HepG2 (cell line): ENCODE measurements around the gene CIT. TPM values are rescaled to one million over a fixed set of nuclear protein-coding genes. Genes with fewer than 3 reads are reported as not detected.

ENCODE experiments used
- ATAC-seq: fragments of 200-7000 bp; cut with Tn5 transposase; 3 replicates; pipeline ENCODE4 v1.9.1; 2020; ENCODE audit warnings: mild to moderate bottlenecking, moderate library complexity
- BruUV-seq: library from RNA; stranded (reverse); fragments of 400-500 nt; replicated peaks from 2 replicates; lab custom pipeline; 2021; lab: Mats Ljungman, UMichigan
- CTCF ChIA-PET: fragments of 300-600 bp; formaldehyde crosslinking; extraction: SDS; loops from one replicate; lab custom pipeline; 2021; ENCODE audit warnings: low total read pairs, inconsistent platforms, low intra/inter-chr PET ratio; lab: Yijun Ruan, JAX
- POLR2A ChIA-PET: fragments of 350-600 bp; sonication (Branson Sonifier 250); formaldehyde crosslinking; loops from one replicate; lab custom pipeline; 2020; ENCODE audit warnings: antibody characterized with exemption, inconsistent platforms; lab: Yijun Ruan, JAX
- DNase-seq: peaks from one replicate; pipeline ENCODE4 v3.0.0-alpha.2; 2015; ENCODE audit warnings: low spot score
- FAIRE-seq: peaks from 3 replicates; lab custom pipeline; 2011; peaks lifted over from hg19 to GRCh38; lab: Jason Lieb, UNC
- H2AFZ ChIP-seq: one replicate; pipeline ENCODE4 v1.6.1; 2011; ENCODE audit warnings: low read length, inconsistent platforms
- H3K27ac ChIP-seq: fragments of 300-600 bp; 3 replicates; pipeline ENCODE4 v1.8.0; 2011; ENCODE audit warnings: mixed run types, mild to moderate bottlenecking, mixed read lengths, low read length, inconsistent platforms; ENCODE audit not compliant: insufficient read depth; ENCODE audit errors: extremely low read length
- H3K27me3 ChIP-seq, 2 experiments: fragments of 200-600 bp in 1 of 2; 2 replicates in 1 of 2; 3 replicates in 1 of 2; pipeline versions ENCODE4 v1.6.0 to v1.8.0; 2011; ENCODE audit warnings: low read length in 2 of 2, mild to moderate bottlenecking in 2 of 2, moderate library complexity in 2 of 2, inconsistent platforms in 1 of 2; ENCODE audit not compliant: insufficient read depth in 2 of 2, control insufficient read depth in 1 of 2
- H3K36me3 ChIP-seq, 2 experiments: fragments of 200-600 bp in 1 of 2; replicated peaks in 1 of 2; 2 replicates in 1 of 2; 3 replicates in 1 of 2; pipeline versions ENCODE4 v1.5.1 to v1.8.0; 2011; ENCODE audit warnings: low read length in 2 of 2, inconsistent platforms in 1 of 2; ENCODE audit not compliant: insufficient read depth in 2 of 2, control insufficient read depth in 1 of 2
- H3K4me1 ChIP-seq: 2 replicates; pipeline ENCODE4 v1.5.1; 2012; ENCODE audit warnings: low read length, inconsistent platforms; ENCODE audit not compliant: insufficient read depth
- H3K4me2 ChIP-seq: 2 replicates; pipeline ENCODE4 v1.6.0; 2011; ENCODE audit warnings: low read depth, low read length, inconsistent platforms
- H3K4me3 ChIP-seq, 3 experiments: fragments of 200-600 bp in 1 of 3; sonication (generic), shearing (Covaris generic) in 1 of 3; replicated peaks in 1 of 3; 2 replicates each; pipeline ENCODE4 v1.5.1; 2011 to 2016; ENCODE audit warnings: low read length in 3 of 3, inconsistent platforms in 2 of 3, low read depth in 2 of 3, mild to moderate bottlenecking in 2 of 3, control low read depth in 1 of 3, mixed read lengths in 1 of 3; ENCODE audit not compliant: insufficient read depth in 1 of 3
- H3K79me2 ChIP-seq: one replicate; pipeline ENCODE4 v1.6.1; 2011; ENCODE audit warnings: low read length, inconsistent platforms; ENCODE audit not compliant: insufficient read depth
- H3K9ac ChIP-seq: 2 replicates; pipeline ENCODE4 v1.6.0; 2011; ENCODE audit warnings: mild to moderate bottlenecking, low read depth, low read length, inconsistent platforms; ENCODE audit not compliant: insufficient read depth
- H3K9me3 ChIP-seq: 2 replicates; pipeline ENCODE4 v1.5.1; 2012; ENCODE audit warnings: mild to moderate bottlenecking, low read length
- H4K20me1 ChIP-seq: 2 replicates; pipeline ENCODE4 v1.6.0; 2011; ENCODE audit warnings: inconsistent platforms, mild to moderate bottlenecking, low read length, moderate library complexity; ENCODE audit not compliant: insufficient read depth
- IRX3 ChIP-seq: sonication (generic); formaldehyde crosslinking; IDR thresholded peaks from 2 replicates; pipeline ENCODE4 v1.8.1; 2023; ENCODE audit warnings: mild to moderate bottlenecking, low read depth, missing genetic modification reagents, borderline replicate concordance
- JUN ChIP-seq: sonication (generic); formaldehyde crosslinking; IDR thresholded peaks from 2 replicates; pipeline ENCODE4 v1.4.0; 2020; ENCODE audit warnings: mild to moderate bottlenecking, missing genetic modification reagents
- MBNL3 ChIP-seq: fragments of 250-450 bp; sonication (Bioruptor Pico); conservative IDR thresholded peaks from 2 replicates; pipeline ENCODE4 v1.8.0; 2022; ENCODE audit warnings: mild to moderate bottlenecking, inconsistent platforms
- PAF1 ChIP-seq: IDR thresholded peaks from 2 replicates; pipeline ENCODE4 v1.6.1; 2016; ENCODE audit warnings: missing genetic modification reagents, missing compliant biosample characterization
- RELA ChIP-seq: sonication (generic); formaldehyde crosslinking; IDR thresholded peaks from 2 replicates; pipeline ENCODE4 v1.4.0; 2020; ENCODE audit warnings: missing genetic modification reagents
- TOPORS ChIP-seq: sonication (generic); formaldehyde crosslinking; IDR thresholded peaks from 2 replicates; pipeline ENCODE4 v1.8.0; 2023; ENCODE audit warnings: mild to moderate bottlenecking, missing genetic modification reagents
- XRCC5 ChIP-seq: fragments of 200-400 bp; formaldehyde crosslinking; optimal IDR thresholded peaks from 2 replicates; pipeline ENCODE3; 2017; ENCODE audit warnings: mild to moderate bottlenecking, low read length
- ZNF138 ChIP-seq: sonication (generic); formaldehyde crosslinking; IDR thresholded peaks from 2 replicates; pipeline ENCODE4 v1.5.0; 2020; ENCODE audit warnings: mild to moderate bottlenecking, low read depth, missing genetic modification reagents
- WGBS: methylation state at CpG from one replicate; pipeline ENCODE4 v1.1.6; 2017; ENCODE audit warnings: low lambda C conversion rate; 5-methylcytosine and 5-hydroxymethylcytosine counted together
- in situ Hi-C: cut with HindIII; loops from 2 replicates; pipeline ENCODE4 v1.10.0; 2017; ENCODE audit warnings: low pct_unique_long_range_greater_than_20kb; ENCODE audit not compliant: extremely low pct_ligation_motif_present
- intact Hi-C: fragments of 100-400 bp; cut with micrococcal nuclease; formaldehyde crosslinking; loops from one replicate; pipeline ENCODE4 v1.10.0; 2022; ENCODE audit not compliant: unreplicated experiment
- polyA plus RNA-seq, 8 experiments: library from polyadenylated mRNA; depleted of rRNA in 3 of 8; stranded (reverse) in 7 of 8; unstranded in 1 of 8; fragments of >200 nt; fragmentation: Illumina TruSeq in 4 of 8; extraction: Trizol in 4 of 8; gene quantifications; 2 replicates each; pipeline versions ENCODE4 v1.2.1 to v1.2.3, GENCODE V29; 2011 to 2016; ENCODE audit warnings: low read depth in 4 of 8, missing spikeins in 1 of 8, mixed read lengths in 1 of 8; ENCODE audit not compliant: insufficient read depth in 1 of 8
- total RNA-seq, 5 experiments: library from RNA; depleted of rRNA; stranded (reverse); fragments of >200 nt; fragmentation: Illumina TruSeq; extraction: Trizol; gene quantifications; 2 replicates each; pipeline ENCODE4 v1.2.3, GENCODE V29; 2016; ENCODE audit warnings: low read depth in 1 of 5
- TF ChIP-seq, protein P1 (sequence below): sonication (generic); formaldehyde crosslinking; IDR thresholded peaks from 2 replicates; pipeline ENCODE4 v1.9.0; 2022; ENCODE audit warnings: missing genetic modification reagents, mild to moderate bottlenecking, borderline replicate concordance
- TF ChIP-seq, protein P2 (sequence below): sonication (generic); formaldehyde crosslinking; IDR thresholded peaks from 2 replicates; pipeline ENCODE4; 2020; ENCODE audit warnings: missing genetic modification reagents, mild to moderate bottlenecking, borderline replicate concordance

CIT gene
- total and polyA plus RNA-seq, 2 of the 13 experiments (the other 11 are each of a cell fraction or from before 2014, with no cell fraction given): 7.7 to 11.7 TPM

GRCh38 chr12:119665164-119665929, 211.8 kb downstream of the CIT start:
- no peaks in the 10 kb centered on the region; a peak in 1 of 5 replicates for H3K27me3 ChIP-seq
- no peak for FAIRE-seq
- intact Hi-C loops: no loop called here

DNA sequence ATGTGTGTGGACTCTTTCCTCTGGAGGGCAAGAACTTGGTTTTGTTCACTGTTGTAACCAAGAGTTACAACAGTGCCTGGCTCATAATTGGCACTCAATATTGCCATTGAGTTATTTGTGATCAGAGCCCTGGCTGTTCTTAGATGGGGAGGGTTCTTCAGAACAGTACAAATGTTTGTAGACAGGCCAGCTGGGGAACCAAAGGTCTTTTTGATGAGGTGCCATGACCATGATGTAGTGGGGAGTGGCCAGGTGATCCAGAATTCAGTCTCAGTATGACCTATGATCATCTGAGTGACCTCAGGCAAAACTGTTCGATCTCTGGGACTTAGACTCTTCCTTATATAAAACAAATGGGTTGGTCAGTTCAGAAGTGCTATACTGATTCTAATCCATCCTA, 212.5 kb downstream of the CIT start:
- FAIRE-seq (no peak), ATAC-seq (no peak), DNase-seq (no peak)
- CTCF ChIA-PET: no interaction called here
- Histone ChIP-seq H4K20me1 (peaks cover 3% of the 10 kb centered on the region; the same call in 1 of the 2 replicates), H3K9me3 (no peaks in the 10 kb centered on the region), H2AFZ (no peak overlapping the region), H3K27me3 (no peaks in the 10 kb centered on the region; a peak in 1 of 5 replicates), H3K4me1 (peaks cover 28% of the 10 kb centered on the region), H3K79me2 (peaks cover 8% of the 10 kb centered on the region), H3K4me3 (no peak overlapping the region), H3K27ac (no peak overlapping the region), H3K9ac (no peak overlapping the region), H3K36me3 (no peaks in the 10 kb centered on the region)
- POLR2A ChIA-PET: no interaction called here
- in situ Hi-C loops (no loop called here), intact Hi-C loops (no loop called here)
- no TSS peak for BruUV-seq
- WGBS: 0% methylated on average over 1 of the region's 1 CpG
- TF ChIP-seq, protein P1, sequence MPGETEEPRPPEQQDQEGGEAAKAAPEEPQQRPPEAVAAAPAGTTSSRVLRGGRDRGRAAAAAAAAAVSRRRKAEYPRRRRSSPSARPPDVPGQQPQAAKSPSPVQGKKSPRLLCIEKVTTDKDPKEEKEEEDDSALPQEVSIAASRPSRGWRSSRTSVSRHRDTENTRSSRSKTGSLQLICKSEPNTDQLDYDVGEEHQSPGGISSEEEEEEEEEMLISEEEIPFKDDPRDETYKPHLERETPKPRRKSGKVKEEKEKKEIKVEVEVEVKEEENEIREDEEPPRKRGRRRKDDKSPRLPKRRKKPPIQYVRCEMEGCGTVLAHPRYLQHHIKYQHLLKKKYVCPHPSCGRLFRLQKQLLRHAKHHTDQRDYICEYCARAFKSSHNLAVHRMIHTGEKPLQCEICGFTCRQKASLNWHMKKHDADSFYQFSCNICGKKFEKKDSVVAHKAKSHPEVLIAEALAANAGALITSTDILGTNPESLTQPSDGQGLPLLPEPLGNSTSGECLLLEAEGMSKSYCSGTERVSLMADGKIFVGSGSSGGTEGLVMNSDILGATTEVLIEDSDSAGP (CRISPR knock-in tag): no peak
- TF ChIP-seq TOPORS (CRISPR knock-in tag) (no peak), XRCC5 (no peak), JUN (no peak), RELA (no peak), ZNF138 (CRISPR knock-in tag) (no peak)
- TF ChIP-seq, protein P2, sequence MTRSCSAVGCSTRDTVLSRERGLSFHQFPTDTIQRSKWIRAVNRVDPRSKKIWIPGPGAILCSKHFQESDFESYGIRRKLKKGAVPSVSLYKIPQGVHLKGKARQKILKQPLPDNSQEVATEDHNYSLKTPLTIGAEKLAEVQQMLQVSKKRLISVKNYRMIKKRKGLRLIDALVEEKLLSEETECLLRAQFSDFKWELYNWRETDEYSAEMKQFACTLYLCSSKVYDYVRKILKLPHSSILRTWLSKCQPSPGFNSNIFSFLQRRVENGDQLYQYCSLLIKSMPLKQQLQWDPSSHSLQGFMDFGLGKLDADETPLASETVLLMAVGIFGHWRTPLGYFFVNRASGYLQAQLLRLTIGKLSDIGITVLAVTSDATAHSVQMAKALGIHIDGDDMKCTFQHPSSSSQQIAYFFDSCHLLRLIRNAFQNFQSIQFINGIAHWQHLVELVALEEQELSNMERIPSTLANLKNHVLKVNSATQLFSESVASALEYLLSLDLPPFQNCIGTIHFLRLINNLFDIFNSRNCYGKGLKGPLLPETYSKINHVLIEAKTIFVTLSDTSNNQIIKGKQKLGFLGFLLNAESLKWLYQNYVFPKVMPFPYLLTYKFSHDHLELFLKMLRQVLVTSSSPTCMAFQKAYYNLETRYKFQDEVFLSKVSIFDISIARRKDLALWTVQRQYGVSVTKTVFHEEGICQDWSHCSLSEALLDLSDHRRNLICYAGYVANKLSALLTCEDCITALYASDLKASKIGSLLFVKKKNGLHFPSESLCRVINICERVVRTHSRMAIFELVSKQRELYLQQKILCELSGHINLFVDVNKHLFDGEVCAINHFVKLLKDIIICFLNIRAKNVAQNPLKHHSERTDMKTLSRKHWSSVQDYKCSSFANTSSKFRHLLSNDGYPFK: no peak
- TF ChIP-seq, all 625 proteins: peak for 0
- no peak overlapping the region for H3K4me2 ChIP-seq

More at GRCh38 chr12:119665164-119665929, 211.8 kb downstream of the CIT start:
- H2AFZ ChIP-seq: no peak overlapping the region
- no peak for TF ChIP-seq IRX3
- no peak for TF ChIP-seq MBNL3 (CRISPR knock-in tag)
- no peak for TF ChIP-seq PAF1 (CRISPR knock-in tag)
- H3K4me2 ChIP-seq: no peak overlapping the region
- H3K9ac ChIP-seq: no peak overlapping the region
- ATAC-seq (no peak), DNase-seq (no peak)
- H3K9me3 ChIP-seq: no peaks in the 10 kb centered on the region
- no TSS peak for BruUV-seq
- peaks cover 10% of the 10 kb centered on the region for H4K20me1 ChIP-seq
- ChIA-PET CTCF (no interaction called here), POLR2A (interaction anchor here (0.6 kb wide), 1 partner anchor 12 kb away, joined by 3 read pairs; no protein-coding TSS in a partner anchor)
- H3K36me3 ChIP-seq: no peaks in the 10 kb centered on the region; a peak in 1 of 5 replicates
- WGBS: 59% methylated on average over 4 of the region's 4 CpGs
- H3K79me2 ChIP-seq: peaks cover 8% of the 10 kb centered on the region
- in situ Hi-C loops: no loop called here
- H3K4me1 ChIP-seq: peaks cover 35% of the 10 kb centered on the region
- H3K4me3 ChIP-seq: no peak overlapping the region
- H3K27ac ChIP-seq: no peak overlapping the region
